ENCODE measurements around the gene TRIM62.

GRCh38 chr1:33131191-33131590, 50.7 kb downstream of the TRIM62 start:
- TF ChIP-seq CTCF (IDR thresholded peaks at IDR 0.05) (no peak), POLR2A (IDR thresholded peaks at IDR 0.05) (no peak)
